OCI-LY7 (cell line): ENCODE results near the gene ATXN10. TPM values are rescaled to one million over a fixed set of nuclear protein-coding genes. Genes with fewer than 3 reads are reported as not detected.
"Not testable (repeated sequence)": the region's sequence is repeated elsewhere in the genome, so short reads cannot be mapped to it uniquely, and the experiment has no call there.

ENCODE experiments used
- BruUV-seq: library from RNA; stranded (reverse); fragments of 400-500 nt; replicated peaks from 2 replicates; lab custom pipeline; 2021; lab: Mats Ljungman, UMichigan
- CTCF ChIA-PET: fragments of 300-600 bp; sonication (Branson Sonifier 250); formaldehyde crosslinking; loops from one replicate; lab custom pipeline; 2022; ENCODE audit warnings: antibody characterized with exemption; ENCODE audit not compliant: unreplicated experiment; lab: Charles Lee
- POLR2A ChIA-PET: fragments of 300-600 bp; sonication (Branson Sonifier 250); formaldehyde crosslinking; loops from one replicate; lab custom pipeline; 2022; ENCODE audit warnings: antibody characterized with exemption; lab: Charles Lee
- DNase-seq: peaks from one replicate; pipeline ENCODE4 v3.0.0-alpha.2; 2015; ENCODE audit warnings: low spot score
- H2AFZ ChIP-seq: fragments of 200-600 bp; sonication (generic), shearing (Covaris generic); 2 replicates; pipeline ENCODE4 v1.6.1; 2014; ENCODE audit warnings: mild to moderate bottlenecking, antibody characterized with exemption, low read length, moderate library complexity
- H3K27ac ChIP-seq: fragments of 200-600 bp; sonication (generic); 2 replicates; pipeline ENCODE4 v1.5.1; 2014; ENCODE audit warnings: mixed run types, low read depth, mild to moderate bottlenecking, moderate library complexity, low read length, inconsistent platforms; ENCODE audit not compliant: poor library complexity, severe bottlenecking
- H3K36me3 ChIP-seq: fragments of 200-600 bp; sonication (generic); 2 replicates; pipeline ENCODE4 v1.6.1; 2014; ENCODE audit warnings: mild to moderate bottlenecking, antibody characterized with exemption, low read length, moderate library complexity, mixed read lengths; ENCODE audit not compliant: insufficient read depth
- H3K4me1 ChIP-seq: fragments of 200-600 bp; sonication (generic); 2 replicates; pipeline ENCODE4 v1.5.1; 2014; ENCODE audit warnings: mild to moderate bottlenecking, low read length; ENCODE audit not compliant: insufficient read depth, poor library complexity, severe bottlenecking
- H3K4me2 ChIP-seq: fragments of 200-600 bp; sonication (generic); 2 replicates; pipeline ENCODE4 v1.6.1; 2014; ENCODE audit warnings: mild to moderate bottlenecking, low read length
- H3K4me3 ChIP-seq: fragments of 200-600 bp; sonication (generic); 2 replicates; pipeline ENCODE4 v1.5.1; 2014; ENCODE audit warnings: mild to moderate bottlenecking, low read depth, low read length; ENCODE audit not compliant: poor library complexity, severe bottlenecking
- H3K79me2 ChIP-seq: fragments of 200-600 bp; sonication (generic); 2 replicates; pipeline ENCODE4 v1.6.1; 2016; ENCODE audit warnings: low read depth, mild to moderate bottlenecking, low read length, moderate library complexity, mixed read lengths; ENCODE audit not compliant: insufficient read depth
- H3K9me2 ChIP-seq: fragments of 200-600 bp; sonication (generic); 2 replicates; pipeline ENCODE4 v1.6.1; 2016; ENCODE audit warnings: mild to moderate bottlenecking, low read length, mixed read lengths; ENCODE audit not compliant: insufficient read depth
- H3K9me3 ChIP-seq: fragments of 200-600 bp; sonication (generic); 2 replicates; pipeline ENCODE4 v1.6.1; 2014; ENCODE audit warnings: mild to moderate bottlenecking, mixed run types, low read length, mixed read lengths
- H4K20me1 ChIP-seq: fragments of 200-600 bp; sonication (generic); 2 replicates; pipeline ENCODE4 v1.6.1; 2014; ENCODE audit warnings: mild to moderate bottlenecking, antibody characterized with exemption, low read length, moderate library complexity, mixed read lengths; ENCODE audit not compliant: insufficient read depth
- EZH2phosphoT487 ChIP-seq: fragments of 200-600 bp; sonication (generic); IDR thresholded peaks from 2 replicates; pipeline ENCODE4 v1.6.1; 2018; ENCODE audit warnings: low read depth, borderline replicate concordance, mild to moderate bottlenecking, mixed run types, antibody characterized with exemption, low read length, moderate library complexity, mixed read lengths
- intact Hi-C: fragments of 100-400 bp; cut with micrococcal nuclease; formaldehyde crosslinking; loops from one replicate; pipeline ENCODE4 v1.10.0; 2022; ENCODE audit not compliant: unreplicated experiment
- total RNA-seq, 2 experiments: library from RNA; depleted of rRNA in 1 of 2; stranded (reverse); fragments of >200 nt in 1 of 2; shearing (Covaris generic) in 1 of 2; gene quantifications; 2 replicates each; pipeline ENCODE4 v1.2.3, GENCODE V29; 2014 to 2022
- TF ChIP-seq, protein P1 (sequence below): fragments of 200-600 bp; sonication (generic); conservative IDR thresholded peaks from 2 replicates; pipeline ENCODE4 v1.5.1; 2014; ENCODE audit warnings: mild to moderate bottlenecking, antibody characterized with exemption, low read length, moderate library complexity, mixed read lengths

The ATXN10 gene
- total RNA-seq, 2 experiments from 2014 or later = 66.1 to 197 TPM

DNA sequence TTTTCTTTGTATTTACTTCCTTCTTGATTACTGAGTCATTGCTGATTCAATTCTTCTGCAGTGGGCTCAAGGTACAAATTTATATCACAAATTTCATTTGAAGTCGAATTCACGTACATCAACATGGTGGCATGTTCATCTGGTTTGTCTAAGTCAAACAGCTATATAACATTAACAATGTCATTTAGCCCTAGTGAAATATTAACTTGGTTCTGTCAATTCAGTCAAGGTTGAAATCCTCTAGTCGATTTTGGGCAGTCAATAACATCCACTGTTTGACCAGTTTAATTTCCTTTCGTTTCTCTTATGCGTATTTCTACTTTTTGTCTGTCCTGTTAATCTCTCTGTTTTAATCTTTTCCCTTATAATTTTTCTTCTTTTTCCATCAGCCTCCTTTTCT, 4.1 kb upstream of the ATXN10 start:
- Histone ChIP-seq H3K4me3 (no peak overlapping the region), H3K4me2 (no peak overlapping the region), H4K20me1 (no peaks in the 10 kb centered on the region), H3K9me3 (no peaks in the 10 kb centered on the region), H3K36me3 (no peaks in the 10 kb centered on the region), H3K79me2 (peaks cover 6% of the 10 kb centered on the region), H3K9me2 (no peaks in the 10 kb centered on the region), H2AFZ (no peak overlapping the region), H3K4me1 (peaks cover 6% of the 10 kb centered on the region), H3K27ac (no peak overlapping the region)
- POLR2A ChIA-PET = interaction anchor here (0.6 to 1.0 kb wide), 4 partner anchors 10 to 284 kb away, joined by 3 to 5 read pairs (median 4); no protein-coding TSS in a partner anchor
- BruUV-seq = no TSS peak
- no peak for TF ChIP-seq EZH2phosphoT487
- TF ChIP-seq, protein P1, sequence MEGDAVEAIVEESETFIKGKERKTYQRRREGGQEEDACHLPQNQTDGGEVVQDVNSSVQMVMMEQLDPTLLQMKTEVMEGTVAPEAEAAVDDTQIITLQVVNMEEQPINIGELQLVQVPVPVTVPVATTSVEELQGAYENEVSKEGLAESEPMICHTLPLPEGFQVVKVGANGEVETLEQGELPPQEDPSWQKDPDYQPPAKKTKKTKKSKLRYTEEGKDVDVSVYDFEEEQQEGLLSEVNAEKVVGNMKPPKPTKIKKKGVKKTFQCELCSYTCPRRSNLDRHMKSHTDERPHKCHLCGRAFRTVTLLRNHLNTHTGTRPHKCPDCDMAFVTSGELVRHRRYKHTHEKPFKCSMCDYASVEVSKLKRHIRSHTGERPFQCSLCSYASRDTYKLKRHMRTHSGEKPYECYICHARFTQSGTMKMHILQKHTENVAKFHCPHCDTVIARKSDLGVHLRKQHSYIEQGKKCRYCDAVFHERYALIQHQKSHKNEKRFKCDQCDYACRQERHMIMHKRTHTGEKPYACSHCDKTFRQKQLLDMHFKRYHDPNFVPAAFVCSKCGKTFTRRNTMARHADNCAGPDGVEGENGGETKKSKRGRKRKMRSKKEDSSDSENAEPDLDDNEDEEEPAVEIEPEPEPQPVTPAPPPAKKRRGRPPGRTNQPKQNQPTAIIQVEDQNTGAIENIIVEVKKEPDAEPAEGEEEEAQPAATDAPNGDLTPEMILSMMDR = no peak
- intact Hi-C loops = no loop called here
- no peak for DNase-seq
- CTCF ChIA-PET = no interaction called here

GRCh38 chr22:45670363-45670762, 1.3 kb upstream of the ATXN10 start:
- intact Hi-C loops = loop anchor here (5.0 kb wide), 1 partner anchor 107 kb away; no protein-coding TSS in a partner anchor
- POLR2A ChIA-PET = not testable (repeated sequence)

DNA sequence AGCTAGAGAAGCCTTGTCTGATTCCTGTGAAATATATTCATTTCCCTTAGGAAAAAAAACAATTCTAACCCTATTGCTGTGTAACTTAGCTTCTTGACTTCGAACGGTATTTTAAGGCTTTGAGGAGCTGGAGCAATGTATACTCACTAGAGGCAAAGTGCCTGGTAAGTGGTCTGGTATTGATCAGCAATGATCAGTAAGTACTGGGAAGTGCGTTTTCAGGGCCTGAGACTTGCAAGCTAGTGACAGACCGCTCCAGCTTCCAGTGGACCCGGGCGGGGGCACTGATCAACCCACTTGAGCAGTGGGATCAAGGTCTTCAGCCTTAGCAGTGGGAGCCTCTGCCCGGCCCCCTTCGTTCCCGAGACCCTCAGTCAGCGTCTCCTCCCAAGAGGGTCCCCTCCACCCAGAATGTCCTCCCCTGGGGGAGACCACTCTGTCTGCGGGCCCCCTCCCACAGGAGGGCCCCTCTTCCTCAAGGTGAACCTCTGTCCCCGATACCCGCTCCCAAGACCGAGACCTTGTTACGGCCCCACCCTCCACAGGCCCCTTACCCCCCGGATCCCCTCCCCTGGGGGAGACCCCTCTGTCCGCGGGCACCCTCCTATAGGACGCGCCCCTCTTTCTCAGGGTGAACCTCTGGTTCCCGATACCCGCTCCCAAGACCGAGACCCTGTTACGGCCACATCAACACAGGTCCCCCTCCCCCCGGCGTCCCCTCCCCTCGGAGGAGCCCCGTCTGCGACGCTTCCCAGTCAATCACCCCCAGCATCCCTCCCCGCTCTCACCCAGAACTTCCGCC, 452 bp upstream of the ATXN10 start:
- Histone ChIP-seq H3K79me2 (peaks cover 43% of the 10 kb centered on the region), H3K4me3 (peak overlapping the region; percentile 81), H3K9me2 (no peaks in the 10 kb centered on the region), H4K20me1 (peaks cover 29% of the 10 kb centered on the region), H3K27ac (peak overlapping the region; percentile 60), H2AFZ (peak overlapping the region; percentile 97), H3K9me3 (no peaks in the 10 kb centered on the region), H3K4me2 (peak overlapping the region; percentile 80), H3K36me3 (peaks cover 18% of the 10 kb centered on the region), H3K4me1 (peaks cover 21% of the 10 kb centered on the region)
- intact Hi-C loops = loop anchor here (5.0 kb wide), 1 partner anchor 106 kb away; no protein-coding TSS in a partner anchor
- BruUV-seq = no TSS peak
- TF ChIP-seq EZH2phosphoT487 = no peak
- TF ChIP-seq, protein P1 = no peak
- DNase-seq = no peak
- POLR2A ChIA-PET = interaction anchor here (0.6 to 0.7 kb wide), 3 partner anchors 576 to 986 kb away, joined by 3 to 4 read pairs (median 4); no protein-coding TSS in a partner anchor
- CTCF ChIA-PET = no interaction called here

More at GRCh38 chr22:45670363-45670762, 1.3 kb upstream of the ATXN10 start:
- H3K27ac ChIP-seq, CTCF ChIA-PET, DNase-seq, H3K4me2 ChIP-seq, BruUV-seq, H3K9me3 ChIP-seq, H3K9me2 ChIP-seq, H3K36me3 ChIP-seq, H3K4me3 ChIP-seq, H2AFZ ChIP-seq: not testable (repeated sequence)
- Histone ChIP-seq H4K20me1 (peaks cover 24% of the 10 kb centered on the region), H3K79me2 (peaks cover 34% of the 10 kb centered on the region), H3K4me1 (peaks cover 21% of the 10 kb centered on the region)
